Panc1 (cell line): ENCODE measurements around the gene PPM1L. TPM values are rescaled to one million over a fixed set of nuclear protein-coding genes. Genes with fewer than 3 reads are reported as not detected.

ENCODE experiments used
- ATAC-seq: fragments of 200-7000 bp; cut with Tn5 transposase; 2 replicates; pipeline ENCODE4 v1.9.1; 2020; ENCODE audit warnings: mild to moderate bottlenecking, moderate library complexity
- BruUV-seq: library from RNA; stranded (reverse); fragments of 400-500 nt; replicated peaks from 2 replicates; lab custom pipeline; 2021; lab: Mats Ljungman, UMichigan
- CTCF ChIA-PET: fragments of 300-600 bp; sonication (Branson Sonifier 250); formaldehyde crosslinking; loops from one replicate; lab custom pipeline; 2022; ENCODE audit warnings: antibody characterized with exemption; lab: Charles Lee
- POLR2A ChIA-PET: fragments of 300-600 bp; sonication (Branson Sonifier 250); formaldehyde crosslinking; loops from one replicate; lab custom pipeline; 2022; ENCODE audit warnings: antibody characterized with exemption; lab: Charles Lee
- DNase-seq: peaks from one replicate; pipeline ENCODE4 v3.0.0-alpha.2; 2010; ENCODE audit warnings: low read depth, low spot score
- H3K27ac ChIP-seq: 2 replicates; pipeline ENCODE4 v1.5.1; 2011; ENCODE audit warnings: mild to moderate bottlenecking, low read length, inconsistent platforms
- H3K27me3 ChIP-seq: fragments of 200-500 bp; sonication (Bioruptor generic); 2 replicates; pipeline ENCODE4 v1.6.0; 2014; ENCODE audit warnings: low read length, inconsistent platforms; ENCODE audit not compliant: control insufficient read depth, insufficient read depth
- H3K36me3 ChIP-seq: fragments of 200-500 bp; sonication (Bioruptor generic); 2 replicates; pipeline ENCODE4 v1.5.1; 2014; ENCODE audit warnings: inconsistent platforms, mild to moderate bottlenecking, low read length, moderate library complexity; ENCODE audit not compliant: control insufficient read depth, insufficient read depth
- H3K4me1 ChIP-seq: 2 replicates; pipeline ENCODE4 v1.5.1; 2011; ENCODE audit warnings: inconsistent platforms, mild to moderate bottlenecking, low read length, moderate library complexity; ENCODE audit not compliant: control insufficient read depth, insufficient read depth
- H3K4me3 ChIP-seq, 2 experiments: 2 replicates each; pipeline ENCODE4 v1.5.1; 2011 to 2012; ENCODE audit warnings: low read depth in 2 of 2, low read length in 2 of 2, mild to moderate bottlenecking in 2 of 2, inconsistent platforms in 1 of 2, moderate library complexity in 1 of 2
- H3K9me3 ChIP-seq: fragments of 200-500 bp; sonication (Bioruptor generic); 2 replicates; pipeline ENCODE4 v1.5.1; 2014; ENCODE audit warnings: low read depth, mild to moderate bottlenecking, inconsistent platforms, low read length, moderate library complexity; ENCODE audit not compliant: control insufficient read depth, insufficient read depth
- SIN3A ChIP-seq: IDR thresholded peaks from 2 replicates; pipeline ENCODE4 v1.6.1; 2012; ENCODE audit warnings: low read depth, mild to moderate bottlenecking, low read length, moderate library complexity, borderline replicate concordance; ENCODE audit not compliant: insufficient read depth
- TCF7L2 ChIP-seq: IDR thresholded peaks from 2 replicates; pipeline ENCODE4 v1.6.1; 2011; ENCODE audit warnings: mild to moderate bottlenecking, low read depth, low read length, inconsistent platforms
- in situ Hi-C: cut with HindIII; loops from 2 replicates; pipeline ENCODE4 v1.10.0; 2016; ENCODE audit warnings: low sequenced_read_pairs, low pct_unique_long_range_greater_than_20kb
- intact Hi-C: fragments of 100-400 bp; cut with micrococcal nuclease; formaldehyde crosslinking; loops from one replicate; pipeline ENCODE4 v1.10.0; 2022; ENCODE audit not compliant: unreplicated experiment
- total RNA-seq: library from RNA; stranded (reverse); gene quantifications from one replicate; pipeline ENCODE4 v1.2.1, GENCODE V29; 2021; ENCODE audit not compliant: unreplicated experiment
- TF ChIP-seq, protein P1 (sequence below), 2 experiments: IDR thresholded peaks; 2 replicates each; pipeline ENCODE4 v1.6.1; 2011 to 2012; ENCODE audit warnings: low read depth in 2 of 2, control low read depth in 1 of 2, low read length in 1 of 2, mild to moderate bottlenecking in 1 of 2, moderate library complexity in 1 of 2; ENCODE audit not compliant: insufficient read depth in 1 of 2
- TF ChIP-seq, protein P2 (sequence below): fragments of 450-650 bp; IDR thresholded peaks from 2 replicates; pipeline ENCODE4 v1.5.1; 2017; ENCODE audit warnings: mild to moderate bottlenecking

Gene PPM1L
- total RNA-seq, 1 experiment from 2014 or later = 23.8 TPM

DNA sequence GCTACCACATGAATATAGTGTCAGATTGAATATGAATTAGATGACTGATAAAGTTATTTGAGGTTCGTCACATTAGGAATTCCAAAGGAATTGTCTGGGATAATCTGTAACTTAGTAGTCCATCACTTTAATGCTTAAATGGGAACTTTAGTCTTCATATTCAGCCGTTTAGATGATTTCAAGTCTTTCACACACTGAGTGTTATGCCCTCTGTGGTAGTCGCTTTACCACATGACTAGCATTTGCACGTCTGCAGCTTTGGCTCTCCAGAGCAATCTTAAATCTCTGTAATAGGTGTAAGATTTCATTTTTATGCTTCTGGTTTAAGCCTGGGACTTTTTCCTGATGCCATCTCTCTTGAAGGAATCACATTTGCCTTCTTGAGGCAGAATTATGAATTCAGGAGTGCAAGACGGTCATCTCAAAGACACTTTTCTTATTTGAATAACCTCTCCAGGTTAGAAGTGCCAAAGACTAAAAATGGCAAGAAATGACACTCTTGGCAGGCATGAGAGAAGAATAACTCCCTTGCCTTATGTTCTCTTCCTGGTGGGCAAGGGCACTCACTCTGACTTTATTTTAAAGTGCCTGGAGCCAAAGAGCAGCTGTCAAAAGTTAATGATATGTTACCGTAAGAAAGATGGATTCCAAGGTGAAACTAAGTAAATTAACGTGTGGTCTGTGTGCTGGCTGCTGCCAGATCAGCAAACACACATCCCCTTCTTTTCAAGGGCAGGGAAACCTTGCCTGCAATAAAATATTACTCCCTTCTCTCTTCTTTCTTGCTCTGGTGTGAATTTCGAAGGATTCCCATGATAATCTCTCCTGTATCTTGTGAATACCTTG is 195.8 kb downstream of the PPM1L start:
- POLR2A ChIA-PET = interaction anchor here (0.6 kb wide), 1 partner anchor 48 kb away, joined by 6 read pairs; no protein-coding TSS in a partner anchor
- Histone ChIP-seq H3K27ac (no peak overlapping the region), H3K4me3 (no peak overlapping the region), H3K36me3 (no peaks in the 10 kb centered on the region), H3K4me1 (no peaks in the 10 kb centered on the region), H3K9me3 (no peaks in the 10 kb centered on the region), H3K27me3 (no peaks in the 10 kb centered on the region)
- no TSS peak for BruUV-seq
- CTCF ChIA-PET = no interaction called here
- in situ Hi-C loops (no loop called here), intact Hi-C loops (loop anchor here (10.0 kb wide), 1 partner anchor 473 kb away; no protein-coding TSS in a partner anchor)
- TF ChIP-seq, protein P1, sequence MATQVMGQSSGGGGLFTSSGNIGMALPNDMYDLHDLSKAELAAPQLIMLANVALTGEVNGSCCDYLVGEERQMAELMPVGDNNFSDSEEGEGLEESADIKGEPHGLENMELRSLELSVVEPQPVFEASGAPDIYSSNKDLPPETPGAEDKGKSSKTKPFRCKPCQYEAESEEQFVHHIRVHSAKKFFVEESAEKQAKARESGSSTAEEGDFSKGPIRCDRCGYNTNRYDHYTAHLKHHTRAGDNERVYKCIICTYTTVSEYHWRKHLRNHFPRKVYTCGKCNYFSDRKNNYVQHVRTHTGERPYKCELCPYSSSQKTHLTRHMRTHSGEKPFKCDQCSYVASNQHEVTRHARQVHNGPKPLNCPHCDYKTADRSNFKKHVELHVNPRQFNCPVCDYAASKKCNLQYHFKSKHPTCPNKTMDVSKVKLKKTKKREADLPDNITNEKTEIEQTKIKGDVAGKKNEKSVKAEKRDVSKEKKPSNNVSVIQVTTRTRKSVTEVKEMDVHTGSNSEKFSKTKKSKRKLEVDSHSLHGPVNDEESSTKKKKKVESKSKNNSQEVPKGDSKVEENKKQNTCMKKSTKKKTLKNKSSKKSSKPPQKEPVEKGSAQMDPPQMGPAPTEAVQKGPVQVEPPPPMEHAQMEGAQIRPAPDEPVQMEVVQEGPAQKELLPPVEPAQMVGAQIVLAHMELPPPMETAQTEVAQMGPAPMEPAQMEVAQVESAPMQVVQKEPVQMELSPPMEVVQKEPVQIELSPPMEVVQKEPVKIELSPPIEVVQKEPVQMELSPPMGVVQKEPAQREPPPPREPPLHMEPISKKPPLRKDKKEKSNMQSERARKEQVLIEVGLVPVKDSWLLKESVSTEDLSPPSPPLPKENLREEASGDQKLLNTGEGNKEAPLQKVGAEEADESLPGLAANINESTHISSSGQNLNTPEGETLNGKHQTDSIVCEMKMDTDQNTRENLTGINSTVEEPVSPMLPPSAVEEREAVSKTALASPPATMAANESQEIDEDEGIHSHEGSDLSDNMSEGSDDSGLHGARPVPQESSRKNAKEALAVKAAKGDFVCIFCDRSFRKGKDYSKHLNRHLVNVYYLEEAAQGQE (IDR thresholded peaks at IDR 0.05; ENCODE audit: insufficient read depth in 1 of 2, low read depth in 2 of 2, low read length in 1 of 2) = no peak
- no peak for TF ChIP-seq TCF7L2
- TF ChIP-seq, protein P2, sequence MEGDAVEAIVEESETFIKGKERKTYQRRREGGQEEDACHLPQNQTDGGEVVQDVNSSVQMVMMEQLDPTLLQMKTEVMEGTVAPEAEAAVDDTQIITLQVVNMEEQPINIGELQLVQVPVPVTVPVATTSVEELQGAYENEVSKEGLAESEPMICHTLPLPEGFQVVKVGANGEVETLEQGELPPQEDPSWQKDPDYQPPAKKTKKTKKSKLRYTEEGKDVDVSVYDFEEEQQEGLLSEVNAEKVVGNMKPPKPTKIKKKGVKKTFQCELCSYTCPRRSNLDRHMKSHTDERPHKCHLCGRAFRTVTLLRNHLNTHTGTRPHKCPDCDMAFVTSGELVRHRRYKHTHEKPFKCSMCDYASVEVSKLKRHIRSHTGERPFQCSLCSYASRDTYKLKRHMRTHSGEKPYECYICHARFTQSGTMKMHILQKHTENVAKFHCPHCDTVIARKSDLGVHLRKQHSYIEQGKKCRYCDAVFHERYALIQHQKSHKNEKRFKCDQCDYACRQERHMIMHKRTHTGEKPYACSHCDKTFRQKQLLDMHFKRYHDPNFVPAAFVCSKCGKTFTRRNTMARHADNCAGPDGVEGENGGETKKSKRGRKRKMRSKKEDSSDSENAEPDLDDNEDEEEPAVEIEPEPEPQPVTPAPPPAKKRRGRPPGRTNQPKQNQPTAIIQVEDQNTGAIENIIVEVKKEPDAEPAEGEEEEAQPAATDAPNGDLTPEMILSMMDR = no peak
- TF ChIP-seq SIN3A = no peak
- ATAC-seq (no peak), DNase-seq (no peak)

DNA sequence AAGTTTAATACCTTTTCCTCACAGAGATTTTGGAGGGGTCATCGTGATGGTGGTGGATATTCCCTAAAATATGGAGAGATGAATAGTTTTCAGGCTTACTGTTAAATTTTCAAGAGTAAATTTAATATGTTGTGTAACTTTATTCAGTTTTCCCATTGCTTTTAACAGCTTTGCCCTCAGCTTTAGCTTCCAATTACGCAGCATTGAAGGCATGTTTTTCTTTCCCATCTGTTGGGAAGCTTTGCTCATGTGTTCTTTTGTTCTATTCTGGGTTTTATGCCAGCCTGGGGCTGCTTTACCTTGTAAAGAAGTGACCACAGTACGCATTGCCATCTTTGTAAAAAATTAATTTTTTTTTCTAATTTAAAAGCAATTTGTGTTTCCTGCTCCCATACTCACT is 197.7 kb downstream of the PPM1L start:
- H3K36me3 ChIP-seq = no peaks in the 10 kb centered on the region
- ChIA-PET CTCF (no interaction called here), POLR2A (no interaction called here)
- TF ChIP-seq SIN3A = no peak
- in situ Hi-C loops (no loop called here), intact Hi-C loops (loop anchor here (10.0 kb wide), 1 partner anchor 471 kb away; no protein-coding TSS in a partner anchor)
- no peaks in the 10 kb centered on the region for H3K9me3 ChIP-seq
- DNase-seq (no peak), ATAC-seq (no peak)
- no peaks in the 10 kb centered on the region for H3K4me1 ChIP-seq
- H3K27me3 ChIP-seq = no peaks in the 10 kb centered on the region
- no TSS peak for BruUV-seq
- H3K4me3 ChIP-seq = no peak overlapping the region
- no peak overlapping the region for H3K27ac ChIP-seq

DNA sequence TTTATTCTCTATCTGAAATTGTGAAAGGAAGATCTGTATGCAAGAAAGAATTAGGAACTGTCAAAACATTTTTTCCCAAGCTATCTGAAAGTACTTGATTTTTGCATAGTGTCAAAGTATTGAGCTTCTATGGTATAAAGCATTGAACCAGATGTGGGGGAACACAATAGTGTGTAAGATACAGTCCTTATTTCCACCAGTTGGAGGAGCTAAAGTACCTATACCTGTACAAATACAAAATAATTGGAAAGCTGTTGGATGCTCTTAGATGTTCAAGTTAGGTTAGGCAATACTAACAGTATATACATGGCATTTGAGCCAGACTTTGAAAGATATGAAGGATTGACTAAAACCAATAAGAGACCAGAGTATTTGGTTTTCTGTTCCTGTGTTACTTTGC is 200.8 kb downstream of the PPM1L start:
- H3K4me1 ChIP-seq = no peaks in the 10 kb centered on the region
- no peaks in the 10 kb centered on the region for H3K36me3 ChIP-seq
- ATAC-seq (peak; percentile 63; the same call in 1 of the 2 replicates), DNase-seq (no peak)
- ChIA-PET CTCF (interaction anchor here (0.5 to 0.9 kb wide), 4 partner anchors 12 to 471 kb away, joined by 3 to 6 read pairs (median 4); no protein-coding TSS in a partner anchor), POLR2A (no interaction called here)
- H3K27me3 ChIP-seq = no peaks in the 10 kb centered on the region
- H3K9me3 ChIP-seq = no peaks in the 10 kb centered on the region
- no TSS peak for BruUV-seq
- no peak overlapping the region for H3K27ac ChIP-seq
- TF ChIP-seq SIN3A (no peak), TCF7L2 (no peak)
- TF ChIP-seq, protein P2 = peak; percentile 47; the same call in 1 of the 2 replicates
- TF ChIP-seq, protein P1 (IDR thresholded peaks at IDR 0.05; ENCODE audit: insufficient read depth in 1 of 2, low read depth in 2 of 2, low read length in 1 of 2) = no peak
- no peak overlapping the region for H3K4me3 ChIP-seq
- in situ Hi-C loops (no loop called here), intact Hi-C loops (loop anchor here (10.0 kb wide), 1 partner anchor 468 kb away; no protein-coding TSS in a partner anchor)
